HG02678 (cell line): Measurements from ENCODE around the gene PDGFRB.

Source experiments
- ATAC-seq: cut with Tn5 transposase; IDR thresholded peaks from one replicate; pipeline ENCODE4 v1.9.1; 2021; ENCODE audit warnings: mild to moderate bottlenecking, moderate library complexity; ENCODE audit not compliant: unreplicated experiment

Gene PDGFRB

GRCh38 chr5:150069672-150070627, 85.7 kb downstream of the PDGFRB start:
- ATAC-seq = no peak

- no peak for ATAC-seq
Observed at GRCh38 chr5:150068961-150069645, 86.5 kb downstream of the PDGFRB start.

DNA sequence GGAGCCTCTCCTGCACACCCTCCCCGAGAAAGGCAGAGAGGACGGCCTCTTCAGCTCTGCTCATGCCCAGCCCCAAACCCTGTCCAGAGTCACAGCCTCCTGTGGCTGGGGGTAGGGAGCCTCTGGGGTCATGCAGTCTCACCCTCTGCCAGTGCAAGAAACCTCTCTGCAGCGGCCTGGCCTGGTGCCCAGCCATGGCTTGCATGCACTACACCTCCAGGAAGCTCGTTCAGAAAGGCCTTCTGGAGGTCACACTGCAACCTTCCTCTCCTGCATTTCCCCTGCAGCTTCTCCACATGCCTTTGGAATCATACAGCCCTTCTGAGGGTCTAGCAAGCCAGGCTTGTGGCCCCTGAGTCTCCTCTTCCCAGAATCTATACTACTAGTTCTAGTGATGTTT, 87.2 kb downstream of the PDGFRB start:
- ATAC-seq = no peak

DNA sequence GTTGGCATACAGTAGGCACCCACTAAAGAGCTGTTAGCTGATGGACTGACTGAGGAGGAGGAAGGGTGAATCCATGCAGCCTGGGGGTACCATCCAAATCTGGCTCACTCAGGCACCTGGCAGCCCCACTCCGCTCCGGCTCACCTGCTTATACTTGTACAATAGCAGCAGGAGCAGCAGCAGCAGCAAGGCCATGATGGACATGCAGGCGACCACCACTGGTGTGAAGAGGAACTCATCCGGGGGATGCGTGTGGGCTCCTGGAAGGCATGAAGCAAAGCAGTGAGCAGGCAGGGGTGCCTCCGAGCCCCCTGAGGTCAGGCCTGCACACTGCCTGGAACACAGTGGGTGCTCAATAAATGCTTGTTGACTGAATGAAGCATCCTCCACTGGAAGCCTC, 87.6 kb downstream of the PDGFRB start:
- ATAC-seq = no peak

GRCh38 chr5:150067405-150067960, 88.2 kb downstream of the PDGFRB start:
- ATAC-seq = no peak

- ATAC-seq = no peak
Observed at GRCh38 chr5:150066901-150067396, 88.7 kb downstream of the PDGFRB start.

DNA sequence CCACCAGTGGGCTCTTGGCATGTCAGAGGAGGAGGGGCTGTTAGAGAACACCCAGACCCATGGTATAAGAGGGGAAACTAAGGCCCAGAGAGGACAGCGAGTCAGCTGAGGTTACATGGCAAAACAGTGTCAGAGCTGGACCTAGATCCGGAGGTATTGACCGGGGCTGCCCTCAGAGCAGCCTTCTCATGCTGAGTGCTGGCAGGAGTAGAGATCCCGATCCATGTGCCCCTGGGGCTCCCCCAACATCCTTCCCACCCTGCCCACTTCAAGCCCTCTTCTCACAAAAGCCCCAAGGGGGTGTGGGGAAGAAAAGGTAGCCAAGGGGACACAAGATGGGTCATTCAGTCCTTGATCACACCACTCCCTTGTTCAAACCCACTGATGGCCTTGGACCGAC, 89.2 kb downstream of the PDGFRB start:
- no peak for ATAC-seq

- no peak for ATAC-seq
Observed at GRCh38 chr5:150065886-150066285, 89.8 kb downstream of the PDGFRB start.

DNA sequence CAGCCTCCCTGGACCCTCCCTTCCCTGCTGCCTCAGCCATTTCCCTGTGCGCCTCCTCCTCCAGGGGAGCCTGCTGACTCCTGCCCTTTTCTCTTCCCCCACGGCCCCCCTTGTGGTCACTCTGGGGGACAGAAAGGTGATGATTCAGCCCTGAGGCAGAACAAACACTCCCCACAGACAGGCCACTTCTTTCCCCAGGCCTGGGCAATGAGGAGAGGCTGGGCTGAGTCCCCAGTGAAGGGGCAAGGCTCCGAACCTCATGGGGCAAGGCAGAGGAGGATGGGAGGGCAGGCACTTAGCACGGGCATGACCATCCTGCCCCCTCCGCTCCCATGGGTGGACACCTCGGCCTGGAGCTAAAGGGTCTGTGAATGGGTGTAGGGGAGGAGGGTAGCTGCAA, 90.3 kb downstream of the PDGFRB start:
- no peak for ATAC-seq

DNA sequence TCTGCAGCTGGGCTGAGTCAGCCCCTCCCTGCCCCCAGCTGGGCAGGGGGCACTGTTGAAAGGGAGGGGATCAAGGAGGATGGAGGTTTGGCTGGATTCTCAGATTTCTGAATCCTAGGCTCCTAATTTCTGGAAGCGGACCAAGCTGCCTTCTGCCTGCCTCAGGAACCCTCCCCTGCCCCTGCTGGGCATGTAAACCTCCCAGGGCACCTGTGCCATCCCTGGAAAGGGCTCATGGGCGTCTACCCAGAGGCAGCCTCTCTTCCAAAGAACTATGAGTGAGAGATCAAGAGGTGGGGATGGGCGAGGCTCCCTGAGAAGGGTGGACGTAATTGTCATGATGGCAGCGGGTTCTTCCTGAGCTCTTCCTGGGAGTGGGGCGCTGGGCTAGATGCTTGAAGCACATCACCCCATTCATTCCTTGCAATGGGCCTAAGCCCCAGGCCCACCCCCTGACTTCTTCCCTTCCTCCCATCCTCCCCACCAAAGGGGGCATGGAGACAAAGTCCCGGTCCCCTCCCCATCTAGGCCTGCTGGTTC, 90.9 kb downstream of the PDGFRB start:
- no peak for ATAC-seq
